A549 (cell line): ENCODE data around the gene ZNF768. TPM values are rescaled to one million over a fixed set of nuclear protein-coding genes. Genes with fewer than 3 reads are reported as not detected.

Experiments used
- ATAC-seq, 2 experiments: fragments of 200-7000 bp in 1 of 2; fragments of >200 bp in 1 of 2; cut with Nextera tagmentation in 1 of 2; cut with Tn5 transposase in 1 of 2; 3 replicates each; pipeline versions ENCODE4 v1.8.0 to v1.9.1; 2018 to 2020; ENCODE audit warnings: mild to moderate bottlenecking in 1 of 2, moderate library complexity in 1 of 2
- CTCF ChIA-PET: fragments of 300-600 bp; sonication (Branson Sonifier 250); formaldehyde crosslinking; extraction: SDS; loops from one replicate; lab custom pipeline; 2021; ENCODE audit warnings: antibody characterized with exemption, inconsistent platforms; lab: Yijun Ruan, JAX
- POLR2A ChIA-PET: fragments of 350-600 bp; formaldehyde crosslinking; extraction: SDS; loops from one replicate; lab custom pipeline; 2021; ENCODE audit warnings: antibody characterized with exemption, inconsistent platforms; lab: Yijun Ruan, JAX
- DNase-seq, 2 experiments: peaks; one replicate each; pipeline versions ENCODE4 v3.0.0 to v3.0.0-alpha.2; 2011 to 2016; ENCODE audit warnings: low read depth in 1 of 2, low spot score in 1 of 2
- FAIRE-seq: peaks from 2 replicates; lab custom pipeline; 2011; peaks lifted over from hg19 to GRCh38; lab: Jason Lieb, UNC
- H3K27ac ChIP-seq, 2 experiments: fragments of >200 bp; sonication (Bioruptor Twin); formaldehyde crosslinking; 3 replicates each; pipeline ENCODE4 v1.5.1; 2016 to 2017
- H3K4me1 ChIP-seq: fragments of >200 bp; sonication (Bioruptor Twin); formaldehyde crosslinking; 3 replicates; pipeline ENCODE4 v1.6.1; 2016
- H3K4me2 ChIP-seq: fragments of >200 bp; sonication (Bioruptor Twin); formaldehyde crosslinking; 3 replicates; pipeline ENCODE4 v1.6.1; 2016
- H3K4me3 ChIP-seq: fragments of >200 bp; sonication (Bioruptor Twin); formaldehyde crosslinking; 3 replicates; pipeline ENCODE4 v1.5.1; 2016
- H3K9me3 ChIP-seq: fragments of >200 bp; sonication (Bioruptor Twin); formaldehyde crosslinking; 3 replicates; pipeline ENCODE4 v1.6.1; 2016
- BCL3 ChIP-seq: fragments of >200 bp; sonication (Bioruptor Twin); formaldehyde crosslinking; IDR thresholded peaks from 3 replicates; pipeline ENCODE4 v1.6.1; 2016
- CBX2 ChIP-seq: fragments of 200-600 bp; sonication (generic); IDR thresholded peaks from 2 replicates; pipeline ENCODE4 v1.6.1; 2016; ENCODE audit warnings: low read depth, mild to moderate bottlenecking, borderline replicate concordance
- CBX8 ChIP-seq: fragments of 200-600 bp; sonication (generic); IDR thresholded peaks from 2 replicates; pipeline ENCODE4 v1.6.1; 2016
- CHD2 ChIP-seq: fragments of 150-350 bp; IDR thresholded peaks from 2 replicates; pipeline ENCODE4 v1.6.1; 2014; ENCODE audit warnings: low read length; ENCODE audit not compliant: partially characterized antibody
- CTCF ChIP-seq: fragments of >200 bp; sonication (Bioruptor Twin); formaldehyde crosslinking; IDR thresholded peaks from 3 replicates; pipeline ENCODE4 v1.5.1; 2016
- EHMT2 ChIP-seq: fragments of 200-600 bp; sonication (generic); IDR thresholded peaks from 2 replicates; pipeline ENCODE4 v1.6.1; 2016; ENCODE audit warnings: antibody characterized with exemption, low read depth, mild to moderate bottlenecking, moderate library complexity
- ELK1 ChIP-seq: fragments of 150-350 bp; IDR thresholded peaks from 2 replicates; pipeline ENCODE4 v1.6.1; 2014; ENCODE audit warnings: low read depth, mild to moderate bottlenecking, low read length
- EP300 ChIP-seq, 2 experiments: fragments of >200 bp; sonication (Bioruptor Twin); formaldehyde crosslinking; IDR thresholded peaks; 2 replicates in 1 of 2; 3 replicates in 1 of 2; pipeline ENCODE4 v1.6.1; 2016 to 2017
- FOXS1 ChIP-seq: fragments of 250-450 bp; sonication (Bioruptor Pico); IDR thresholded peaks from 2 replicates; pipeline ENCODE4 v1.5.0; 2020; ENCODE audit warnings: mild to moderate bottlenecking, moderate library complexity
- GATA3 ChIP-seq: IDR thresholded peaks from 2 replicates; pipeline ENCODE4 v1.6.1; 2012; ENCODE audit warnings: borderline replicate concordance
- HEYL ChIP-seq: fragments of 250-450 bp; sonication (Bioruptor Pico); IDR thresholded peaks from 2 replicates; pipeline ENCODE4 v1.8.0; 2021; ENCODE audit warnings: mild to moderate bottlenecking, moderate library complexity
- HOXA7 ChIP-seq: fragments of 250-450 bp; sonication (Bioruptor Pico); IDR thresholded peaks from 2 replicates; pipeline ENCODE4 v1.5.0; 2020; ENCODE audit warnings: mild to moderate bottlenecking, moderate library complexity
- HOXB13 ChIP-seq: fragments of 250-450 bp; sonication (Bioruptor Pico); IDR thresholded peaks from 2 replicates; pipeline ENCODE4 v1.5.0; 2020; ENCODE audit warnings: low read depth, mild to moderate bottlenecking, moderate library complexity
- HOXB5 ChIP-seq: fragments of 250-450 bp; sonication (Bioruptor Pico); IDR thresholded peaks from 2 replicates; pipeline ENCODE4 v1.5.0; 2020; ENCODE audit warnings: mild to moderate bottlenecking, moderate library complexity
- JUN ChIP-seq, 2 experiments: fragments of >200 bp; sonication (Bioruptor Twin); formaldehyde crosslinking; IDR thresholded peaks; 2 replicates in 1 of 2; 3 replicates in 1 of 2; pipeline ENCODE4 v1.6.1; 2016 to 2017
- MAFK ChIP-seq: fragments of 450-650 bp; IDR thresholded peaks from 2 replicates; pipeline ENCODE4 v1.6.1; 2014; ENCODE audit not compliant: partially characterized antibody
- MAX ChIP-seq: IDR thresholded peaks from 2 replicates; pipeline ENCODE4 v1.6.1; 2012
- MAZ ChIP-seq: fragments of 150-350 bp; IDR thresholded peaks from 2 replicates; pipeline ENCODE4 v1.6.1; 2014; ENCODE audit warnings: antibody characterized with exemption, low read depth, low read length, borderline replicate concordance
- MYC ChIP-seq: IDR thresholded peaks from 2 replicates; pipeline ENCODE4 v1.6.1; 2012; ENCODE audit warnings: mild to moderate bottlenecking, inconsistent platforms, low read length, improper control_type of control experiment, borderline replicate concordance
- NFE2L2 ChIP-seq: fragments of 150-350 bp; conservative IDR thresholded peaks from 2 replicates; pipeline ENCODE4 v1.6.1; 2014; ENCODE audit warnings: low read length
- NPAS2 ChIP-seq: fragments of 250-450 bp; sonication (Bioruptor Pico); IDR thresholded peaks from 2 replicates; pipeline ENCODE4 v1.8.0; 2022; ENCODE audit warnings: mild to moderate bottlenecking, moderate library complexity, borderline replicate concordance
- NR3C1 ChIP-seq: fragments of >200 bp; sonication (Bioruptor Twin); formaldehyde crosslinking; IDR thresholded peaks from 3 replicates; pipeline ENCODE4 v1.6.1; 2017
- PBX3 ChIP-seq: IDR thresholded peaks from 2 replicates; pipeline ENCODE4 v1.6.1; 2012
- POLR2AphosphoS2 ChIP-seq: conservative IDR thresholded peaks from 2 replicates; pipeline ENCODE4 v1.6.1; 2012; ENCODE audit warnings: low read length, improper control_type of control experiment, inconsistent platforms
- RAD21 ChIP-seq, 2 experiments: fragments of >200 bp in 1 of 2; sonication (Bioruptor Twin) in 1 of 2; formaldehyde crosslinking in 1 of 2; IDR thresholded peaks in 1 of 2; conservative IDR thresholded peaks in 1 of 2; 2 replicates in 1 of 2; 3 replicates in 1 of 2; pipeline ENCODE4 v1.6.1; 2012 to 2018; ENCODE audit warnings: inconsistent platforms in 1 of 2
- RCOR1 ChIP-seq: fragments of 150-350 bp; IDR thresholded peaks from 2 replicates; pipeline ENCODE4 v1.6.1; 2014; ENCODE audit warnings: antibody characterized with exemption, low read length, low read depth
- RFX5 ChIP-seq: fragments of 450-650 bp; IDR thresholded peaks from 2 replicates; pipeline ENCODE4 v1.7.1; 2014; ENCODE audit warnings: antibody characterized with exemption, mild to moderate bottlenecking, moderate library complexity
- SMC3 ChIP-seq: fragments of >200 bp; sonication (Bioruptor Twin); formaldehyde crosslinking; IDR thresholded peaks from 3 replicates; pipeline ENCODE4 v1.6.1; 2018; ENCODE audit warnings: inconsistent platforms
- SREBF2 ChIP-seq: fragments of 450-650 bp; IDR thresholded peaks from 2 replicates; pipeline ENCODE4 v1.6.1; 2014; ENCODE audit warnings: mild to moderate bottlenecking, moderate library complexity
- USF2 ChIP-seq: fragments of 450-650 bp; IDR thresholded peaks from 2 replicates; pipeline ENCODE4 v1.6.1; 2014; ENCODE audit warnings: antibody characterized with exemption
- ZC3H11A ChIP-seq: fragments of 450-650 bp; IDR thresholded peaks from 2 replicates; pipeline ENCODE4 v1.6.1; 2014; ENCODE audit warnings: antibody characterized with exemption, mild to moderate bottlenecking
- ZNF302 ChIP-seq: fragments of 250-450 bp; sonication (Bioruptor Pico); IDR thresholded peaks from 2 replicates; pipeline ENCODE4 v1.9.0; 2021; ENCODE audit warnings: inconsistent platforms, mild to moderate bottlenecking, moderate library complexity
- WGBS: methylation state at CpG from one replicate; pipeline ENCODE4 v1.1.6; 2017; ENCODE audit errors: missing lambda C conversion rate; 5-methylcytosine and 5-hydroxymethylcytosine counted together
- polyA plus RNA-seq, 4 experiments: library from polyadenylated mRNA; depleted of rRNA in 3 of 4; stranded (reverse); fragments of >200 nt; fragmentation: RNase III in 1 of 4; extraction: RNeasy Plus Mini Kit Qiagen cat#74134 plus additional on column Dnase treatment in 1 of 4; gene quantifications; 2 replicates in 3 of 4; 3 replicates in 1 of 4; pipeline ENCODE4 v1.2.3, GENCODE V29; 2011 to 2017

Gene ZNF768
- polyA plus RNA-seq, 2 of the 4 experiments (the other 2 are of a cell fraction) = 17.0 to 33.6 TPM

- peak within 1 kb of the TSS; percentile 52 for H3K4me3 ChIP-seq
- ATAC-seq (peak; percentile 91 to 93), FAIRE-seq (no peak), DNase-seq (peak; percentile 77 to 90)
- no peaks in the 10 kb centered on the region for H3K9me3 ChIP-seq
- ChIA-PET POLR2A (interaction anchor here (0.6 to 3.0 kb wide), 9 partner anchors 16 to 264 kb away, joined by 3 to 36 read pairs (median 5); partner anchors contain the start of genes DCTPP1, ZNF688, ZNF689 and ZNF764), CTCF (interaction anchor here (1.0 to 2.8 kb wide), 10 partner anchors 9 to 105 kb away, joined by 3 to 12 read pairs (median 8); partner anchors contain the start of genes DCTPP1, ZNF764, ZNF768 and ZNF785)
- peak within 1 kb of the TSS; percentile 87 for H3K4me2 ChIP-seq
- peak within 1 kb of the TSS; percentile 89 to 93 for H3K27ac ChIP-seq
- 20% methylated on average over 33 of the region's 70 CpGs for WGBS
- H3K4me1 ChIP-seq = peaks cover 13% of the 10 kb centered on the region; the same call in 2 of the 3 replicates
- no peak for TF ChIP-seq USF2
- TF ChIP-seq PBX3 = no peak
- TF ChIP-seq RFX5 = no peak
- TF ChIP-seq JUN (IDR thresholded peaks at IDR 0.05) = peak in 1 of 2 experiments; percentile 88; a peak in 2 of 5 replicates
- no peak for TF ChIP-seq FOXS1
- TF ChIP-seq ELK1 = no peak
- no peak for TF ChIP-seq CBX8
- no peak for TF ChIP-seq ZC3H11A
- TF ChIP-seq CBX2 = no peak
- TF ChIP-seq ZNF302 (CRISPR knock-in tag) = no peak
- TF ChIP-seq EHMT2 = no peak
- no peak; the same call in 1 of the 3 replicates for TF ChIP-seq SMC3
- TF ChIP-seq CTCF = no peak
- no peak for TF ChIP-seq RCOR1
- TF ChIP-seq NPAS2 (CRISPR knock-in tag) = no peak
- no peak for TF ChIP-seq POLR2AphosphoS2
- TF ChIP-seq MAFK = no peak
- TF ChIP-seq CHD2 = no peak
- TF ChIP-seq BCL3 = 0 out of 3 replicates have a peak, but pooled peaks have one; percentile 0
- TF ChIP-seq MAX = peak; percentile 93
- TF ChIP-seq NR3C1 = no peak
- no peak for TF ChIP-seq SREBF2
- no peak for TF ChIP-seq EP300 (IDR thresholded peaks at IDR 0.05)
- no peak for TF ChIP-seq MAZ
- no peak for TF ChIP-seq GATA3
- TF ChIP-seq HOXB5 (CRISPR knock-in tag) = no peak; the same call in 1 of the 2 replicates
- TF ChIP-seq RAD21 (conservative IDR thresholded peaks at IDR 0.05 in 1 of 2, IDR thresholded peaks at IDR 0.05 in 1 of 2) = no peak; a peak in 1 of 5 replicates
- no peak for TF ChIP-seq HEYL (CRISPR knock-in tag)
- no peak for TF ChIP-seq HOXA7
- no peak; the same call in 1 of the 2 replicates for TF ChIP-seq HOXB13
- no peak for TF ChIP-seq NFE2L2
- peak; percentile 59; the same call in 1 of the 2 replicates for TF ChIP-seq MYC
These were observed 8.2 kb upstream of the ZNF768 start, which contains the start of gene ZNF747 for GRCh38 chr16:30534368-30535105. TSS of gene ZNF747 (minus strand) at chr16:30534858. CDS start at chr16:30534679, 179 bp downstream.
